ENCODE measurements around the gene IPMK.

Gene IPMK

DNA sequence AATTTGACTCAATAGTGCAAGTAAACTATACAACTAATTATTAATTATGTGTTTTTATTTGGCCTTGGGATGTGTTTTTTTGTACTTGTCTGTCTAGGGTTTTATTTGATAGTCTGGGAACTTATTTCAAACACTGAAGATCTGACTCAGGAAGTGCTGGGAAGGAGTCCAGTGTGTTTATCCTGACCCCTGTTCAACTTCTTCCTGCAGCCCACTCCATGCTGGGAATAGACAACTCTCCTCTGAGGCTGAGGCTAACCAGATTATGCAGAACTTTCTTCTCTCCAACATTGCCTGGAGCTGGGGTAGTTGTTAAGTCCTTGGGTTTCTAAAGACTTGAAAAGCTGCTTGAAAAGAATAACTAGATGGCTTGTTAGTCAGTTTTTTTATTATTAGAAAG lies 8.2 kb upstream of the IPMK start:
- ATAC-seq (ENCODE audit: insufficient read depth, low read depth) (no peak), DNase-seq (no peak)
- H3K27ac ChIP-seq (ENCODE audit: low read length), result no peak overlapping the region
- peaks cover 6% of the 10 kb centered on the region; the same call in 1 of the 2 replicates for H4K20me1 ChIP-seq (ENCODE audit: insufficient read depth, low read length)
- peaks cover 16% of the 10 kb centered on the region for H3K4me1 ChIP-seq (ENCODE audit: insufficient read depth, low read length)
- H3K79me2 ChIP-seq (ENCODE audit: insufficient read depth, low read length), result peaks cover 47% of the 10 kb centered on the region
- H3K9me3 ChIP-seq (ENCODE audit: insufficient read depth, low read length, severe bottlenecking), result no peaks in the 10 kb centered on the region
- TF ChIP-seq EZH2 (IDR thresholded peaks at IDR 0.05; ENCODE audit: borderline replicate concordance, low read depth, low read length, severe bottlenecking), result no peak
- TF ChIP-seq, protein P1, sequence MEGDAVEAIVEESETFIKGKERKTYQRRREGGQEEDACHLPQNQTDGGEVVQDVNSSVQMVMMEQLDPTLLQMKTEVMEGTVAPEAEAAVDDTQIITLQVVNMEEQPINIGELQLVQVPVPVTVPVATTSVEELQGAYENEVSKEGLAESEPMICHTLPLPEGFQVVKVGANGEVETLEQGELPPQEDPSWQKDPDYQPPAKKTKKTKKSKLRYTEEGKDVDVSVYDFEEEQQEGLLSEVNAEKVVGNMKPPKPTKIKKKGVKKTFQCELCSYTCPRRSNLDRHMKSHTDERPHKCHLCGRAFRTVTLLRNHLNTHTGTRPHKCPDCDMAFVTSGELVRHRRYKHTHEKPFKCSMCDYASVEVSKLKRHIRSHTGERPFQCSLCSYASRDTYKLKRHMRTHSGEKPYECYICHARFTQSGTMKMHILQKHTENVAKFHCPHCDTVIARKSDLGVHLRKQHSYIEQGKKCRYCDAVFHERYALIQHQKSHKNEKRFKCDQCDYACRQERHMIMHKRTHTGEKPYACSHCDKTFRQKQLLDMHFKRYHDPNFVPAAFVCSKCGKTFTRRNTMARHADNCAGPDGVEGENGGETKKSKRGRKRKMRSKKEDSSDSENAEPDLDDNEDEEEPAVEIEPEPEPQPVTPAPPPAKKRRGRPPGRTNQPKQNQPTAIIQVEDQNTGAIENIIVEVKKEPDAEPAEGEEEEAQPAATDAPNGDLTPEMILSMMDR (IDR thresholded peaks at IDR 0.05; ENCODE audit: borderline replicate concordance, extremely low read depth, low read length, poor library complexity, severe bottlenecking), result no peak
- H3K27me3 ChIP-seq (ENCODE audit: insufficient read depth, low read length, poor library complexity), result no peaks in the 10 kb centered on the region
- H3K4me3 ChIP-seq (ENCODE audit: low read depth in 1 of 2, low read length in 2 of 2), result no peak overlapping the region
- H3K4me2 ChIP-seq (ENCODE audit: insufficient read depth, low read length), result no peak overlapping the region
- H3K9ac ChIP-seq (ENCODE audit: low read depth, low read length), result no peak overlapping the region
- H3K36me3 ChIP-seq (ENCODE audit: insufficient read depth, low read length), result peaks cover 24% of the 10 kb centered on the region
- H2AFZ ChIP-seq (ENCODE audit: low read depth, low read length), result no peak overlapping the region

DNA sequence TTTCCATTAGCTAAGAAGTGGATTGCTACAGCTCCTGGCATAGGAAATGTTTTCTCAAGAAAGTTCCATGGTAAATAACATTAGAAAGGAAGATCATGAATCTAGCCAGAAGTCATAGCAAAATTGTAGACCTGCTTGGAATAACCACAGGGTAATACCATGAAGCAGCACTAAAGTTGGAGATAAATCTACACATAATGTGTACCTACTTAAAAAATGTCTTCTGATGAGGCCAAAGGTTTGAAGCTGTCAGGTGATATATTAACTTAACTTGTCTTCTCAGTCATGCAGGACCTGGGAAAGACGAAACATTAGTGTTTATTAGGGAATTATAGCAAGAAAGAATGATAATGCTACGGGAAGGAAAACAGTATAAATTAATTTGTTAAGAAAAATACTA lies 7.6 kb upstream of the IPMK start:
- peaks cover 54% of the 10 kb centered on the region for H3K79me2 ChIP-seq (ENCODE audit: insufficient read depth, low read length)
- no peak for ATAC-seq (ENCODE audit: insufficient read depth, low read depth)
- TF ChIP-seq, protein P1 (IDR thresholded peaks at IDR 0.05; ENCODE audit: borderline replicate concordance, extremely low read depth, low read length, poor library complexity, severe bottlenecking), result no peak
- no peak for TF ChIP-seq EZH2 (IDR thresholded peaks at IDR 0.05; ENCODE audit: borderline replicate concordance, low read depth, low read length, severe bottlenecking)
- H4K20me1 ChIP-seq (ENCODE audit: insufficient read depth, low read length), result peaks cover 6% of the 10 kb centered on the region; the same call in 1 of the 2 replicates
- H3K9me3 ChIP-seq (ENCODE audit: insufficient read depth, low read length, severe bottlenecking), result no peaks in the 10 kb centered on the region
- H3K27me3 ChIP-seq (ENCODE audit: insufficient read depth, low read length, poor library complexity), result no peaks in the 10 kb centered on the region
- no peak for DNase-seq
- peaks cover 20% of the 10 kb centered on the region for H3K36me3 ChIP-seq (ENCODE audit: insufficient read depth, low read length)
- no peak overlapping the region for H3K9ac ChIP-seq (ENCODE audit: low read depth, low read length)
- H3K4me2 ChIP-seq (ENCODE audit: insufficient read depth, low read length), result no peak overlapping the region
- no peak overlapping the region for H3K27ac ChIP-seq (ENCODE audit: low read length)
- H3K4me1 ChIP-seq (ENCODE audit: insufficient read depth, low read length), result peaks cover 23% of the 10 kb centered on the region
- no peak overlapping the region for H2AFZ ChIP-seq (ENCODE audit: low read depth, low read length)
- no peak overlapping the region for H3K4me3 ChIP-seq (ENCODE audit: low read depth in 1 of 2, low read length in 2 of 2)

DNA sequence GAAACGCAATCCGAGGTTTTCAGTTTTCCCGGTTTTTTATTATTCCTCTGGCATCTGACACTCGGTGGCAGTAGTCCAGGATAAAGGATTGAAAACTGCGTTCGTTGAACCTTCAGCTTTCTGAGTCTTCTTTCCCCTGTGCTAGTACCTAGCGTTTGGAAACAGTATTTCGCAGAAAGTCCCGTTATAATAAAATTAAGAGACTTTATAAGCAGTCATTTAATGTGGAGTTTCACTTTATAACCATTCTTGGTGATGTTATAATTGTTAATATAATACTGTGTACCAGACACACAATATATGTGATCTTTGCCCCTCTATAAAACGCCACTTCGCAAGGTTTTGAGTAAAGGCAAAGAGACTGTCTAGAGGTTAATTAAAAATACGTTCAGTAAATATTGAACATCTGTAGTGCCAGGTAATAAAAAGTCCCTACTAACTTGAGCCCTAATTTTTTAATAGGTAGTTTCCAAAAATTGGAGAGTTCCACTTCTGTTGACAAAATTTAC lies 2.1 kb upstream of the IPMK start:
- Histone ChIP-seq H3K36me3 (ENCODE audit: insufficient read depth, low read length) (no peaks in the 10 kb centered on the region; the same call in 1 of the 2 replicates), H3K4me1 (ENCODE audit: insufficient read depth, low read length) (peaks cover 37% of the 10 kb centered on the region), H2AFZ (ENCODE audit: low read depth, low read length) (peak overlapping the region; percentile 82), H3K4me2 (ENCODE audit: insufficient read depth, low read length) (peak overlapping the region; percentile 82), H4K20me1 (ENCODE audit: insufficient read depth, low read length) (peaks cover 13% of the 10 kb centered on the region; the same call in 1 of the 2 replicates), H3K9ac (ENCODE audit: low read depth, low read length) (peak overlapping the region; percentile 70), H3K4me3 (ENCODE audit: low read depth in 1 of 2, low read length in 2 of 2) (peak overlapping the region; percentile 51 to 83), H3K27ac (ENCODE audit: low read length) (peak overlapping the region; percentile 80), H3K27me3 (ENCODE audit: insufficient read depth, low read length, poor library complexity) (no peaks in the 10 kb centered on the region), H3K9me3 (ENCODE audit: insufficient read depth, low read length, severe bottlenecking) (no peaks in the 10 kb centered on the region), H3K79me2 (ENCODE audit: insufficient read depth, low read length) (peaks cover 80% of the 10 kb centered on the region)
- TF ChIP-seq EZH2 (IDR thresholded peaks at IDR 0.05; ENCODE audit: borderline replicate concordance, low read depth, low read length, severe bottlenecking), result no peak
- TF ChIP-seq, protein P1 (IDR thresholded peaks at IDR 0.05; ENCODE audit: borderline replicate concordance, extremely low read depth, low read length, poor library complexity, severe bottlenecking), result no peak
- ATAC-seq (ENCODE audit: insufficient read depth, low read depth) (no peak), DNase-seq (no peak)

All from DND-41 (cell line).